Gastroesophageal sphincter (tissue), 3 donors: Measurements from ENCODE around the gene HIP1.

ENCODE experiments used
- CTCF ChIP-seq, 4 experiments: fragments of 200-600 bp in 2 of 4; fragments of 450-650 bp in 2 of 4; sonication (generic) in 1 of 4; IDR thresholded peaks; one replicate each; pipeline ENCODE4 v1.5.1; 2017 to 2019; ENCODE audit warnings: antibody characterized with exemption in 4 of 4, mild to moderate bottlenecking in 2 of 4, moderate library complexity in 2 of 4
- POLR2A ChIP-seq, 2 donors: fragments of 450-650 bp; IDR thresholded peaks; one replicate each; pipeline ENCODE4 v1.6.1; 2017; ENCODE audit warnings: antibody characterized with exemption in 2 of 2, mild to moderate bottlenecking in 2 of 2, moderate library complexity in 1 of 2

- TF ChIP-seq POLR2A (IDR thresholded peaks at IDR 0.05): no peak
- no peak for TF ChIP-seq CTCF (IDR thresholded peaks at IDR 0.05)
Observed at GRCh38 chr7:75737856-75738603, 711 bp downstream of the HIP1 start.
